Loucy (cell line): ENCODE measurements around the gene ABCG1.

Experiments used
- H2AFZ ChIP-seq: fragments of 200-600 bp; sonication (generic); 2 replicates; pipeline ENCODE4 v1.6.0; 2016; ENCODE audit warnings: antibody characterized with exemption, mild to moderate bottlenecking, low read length, moderate library complexity
- H3F3A ChIP-seq: fragments of 200-600 bp; 2 replicates; pipeline ENCODE4 v1.6.0; 2016; ENCODE audit warnings: antibody characterized with exemption, low read depth, mild to moderate bottlenecking
- H3K27me3 ChIP-seq: fragments of 200-600 bp; sonication (generic); 2 replicates; pipeline ENCODE4 v1.6.1; 2014; ENCODE audit warnings: low read length, mild to moderate bottlenecking; ENCODE audit not compliant: insufficient read depth, poor library complexity, severe bottlenecking
- H3K36me3 ChIP-seq: fragments of 200-600 bp; sonication (generic); 2 replicates; pipeline ENCODE4 v1.6.1; 2016; ENCODE audit warnings: low read length; ENCODE audit not compliant: insufficient read depth
- H3K4me1 ChIP-seq: fragments of 200-600 bp; sonication (generic); 2 replicates; pipeline ENCODE4 v1.5.1; 2014; ENCODE audit warnings: low read length, mild to moderate bottlenecking; ENCODE audit not compliant: insufficient read depth, poor library complexity, severe bottlenecking
- H3K4me2 ChIP-seq: fragments of 200-600 bp; sonication (generic); 2 replicates; pipeline ENCODE4 v1.6.0; 2014; ENCODE audit warnings: antibody characterized with exemption, low read length, low read depth, mild to moderate bottlenecking; ENCODE audit not compliant: poor library complexity, severe bottlenecking
- H3K4me3 ChIP-seq: fragments of 200-600 bp; sonication (generic); 2 replicates; pipeline ENCODE4 v1.5.1; 2014; ENCODE audit warnings: low read length, mild to moderate bottlenecking, mixed read lengths; ENCODE audit not compliant: poor library complexity, severe bottlenecking
- H3K79me2 ChIP-seq: fragments of 200-600 bp; sonication (generic); 2 replicates; pipeline ENCODE4 v1.6.1; 2014; ENCODE audit warnings: low read length; ENCODE audit not compliant: insufficient read depth
- H3K9ac ChIP-seq: fragments of 200-600 bp; sonication (generic); 2 replicates; pipeline ENCODE4 v1.6.0; 2014; ENCODE audit warnings: mild to moderate bottlenecking, low read depth, low read length, moderate library complexity; ENCODE audit not compliant: poor library complexity, severe bottlenecking
- H3K9me2 ChIP-seq: fragments of 200-600 bp; sonication (generic); replicated peaks from 2 replicates; pipeline ENCODE4 v1.6.1; 2016; ENCODE audit warnings: low read depth, low read length, mixed read lengths
- H3K9me3 ChIP-seq: fragments of 200-600 bp; sonication (generic); 2 replicates; pipeline ENCODE4 v1.6.1; 2014; ENCODE audit warnings: mild to moderate bottlenecking, antibody characterized with exemption, low read length, low read depth; ENCODE audit not compliant: insufficient read depth
- H4K20me1 ChIP-seq: fragments of 200-600 bp; sonication (generic); 2 replicates; pipeline ENCODE4 v1.6.0; 2014; ENCODE audit warnings: antibody characterized with exemption, low read length, mild to moderate bottlenecking; ENCODE audit not compliant: insufficient read depth, poor library complexity, severe bottlenecking
- EZH2phosphoT487 ChIP-seq: fragments of 200-600 bp; IDR thresholded peaks from 2 replicates; pipeline ENCODE4 v1.6.1; 2018; ENCODE audit warnings: antibody characterized with exemption, mild to moderate bottlenecking, moderate library complexity, borderline replicate concordance
- TF ChIP-seq, protein P1 (sequence below): fragments of 200-600 bp; sonication (generic); conservative IDR thresholded peaks from 2 replicates; pipeline ENCODE4 v1.5.1; 2014; ENCODE audit warnings: mild to moderate bottlenecking, antibody characterized with exemption, low read length

The ABCG1 gene

DNA sequence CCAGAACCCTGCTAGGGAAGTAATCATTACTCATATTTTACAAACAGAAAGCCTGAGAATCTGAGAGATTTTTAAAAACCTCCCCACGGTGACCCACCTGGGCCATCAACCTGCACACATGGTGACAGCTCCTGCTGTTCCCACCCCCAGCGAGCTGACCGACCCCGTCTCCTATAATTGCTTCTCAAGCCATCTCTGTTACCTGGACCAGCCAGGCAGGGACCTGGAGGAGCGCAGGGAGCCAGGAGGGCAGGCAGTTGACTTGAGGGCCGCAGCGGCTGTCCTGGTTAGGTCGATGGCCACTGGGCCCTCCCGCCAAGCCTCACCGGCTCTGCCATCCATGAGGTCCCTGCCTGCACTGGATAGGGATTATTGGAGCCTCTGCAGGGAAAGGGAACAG lies 124.2 kb downstream of the ABCG1 start:
- H3K9me2 ChIP-seq: no peaks in the 10 kb centered on the region
- H3K4me3 ChIP-seq: no peak overlapping the region
- H3K4me1 ChIP-seq: peaks cover 9% of the 10 kb centered on the region
- no peak overlapping the region for H2AFZ ChIP-seq
- no peaks in the 10 kb centered on the region for H3K9me3 ChIP-seq
- TF ChIP-seq EZH2phosphoT487: no peak
- TF ChIP-seq, protein P1, sequence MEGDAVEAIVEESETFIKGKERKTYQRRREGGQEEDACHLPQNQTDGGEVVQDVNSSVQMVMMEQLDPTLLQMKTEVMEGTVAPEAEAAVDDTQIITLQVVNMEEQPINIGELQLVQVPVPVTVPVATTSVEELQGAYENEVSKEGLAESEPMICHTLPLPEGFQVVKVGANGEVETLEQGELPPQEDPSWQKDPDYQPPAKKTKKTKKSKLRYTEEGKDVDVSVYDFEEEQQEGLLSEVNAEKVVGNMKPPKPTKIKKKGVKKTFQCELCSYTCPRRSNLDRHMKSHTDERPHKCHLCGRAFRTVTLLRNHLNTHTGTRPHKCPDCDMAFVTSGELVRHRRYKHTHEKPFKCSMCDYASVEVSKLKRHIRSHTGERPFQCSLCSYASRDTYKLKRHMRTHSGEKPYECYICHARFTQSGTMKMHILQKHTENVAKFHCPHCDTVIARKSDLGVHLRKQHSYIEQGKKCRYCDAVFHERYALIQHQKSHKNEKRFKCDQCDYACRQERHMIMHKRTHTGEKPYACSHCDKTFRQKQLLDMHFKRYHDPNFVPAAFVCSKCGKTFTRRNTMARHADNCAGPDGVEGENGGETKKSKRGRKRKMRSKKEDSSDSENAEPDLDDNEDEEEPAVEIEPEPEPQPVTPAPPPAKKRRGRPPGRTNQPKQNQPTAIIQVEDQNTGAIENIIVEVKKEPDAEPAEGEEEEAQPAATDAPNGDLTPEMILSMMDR: no peak
- no peak overlapping the region for H3K4me2 ChIP-seq
- H3F3A ChIP-seq: no peaks in the 10 kb centered on the region
- H3K27me3 ChIP-seq: no peaks in the 10 kb centered on the region
- H4K20me1 ChIP-seq: no peaks in the 10 kb centered on the region
- H3K36me3 ChIP-seq: no peaks in the 10 kb centered on the region
- no peaks in the 10 kb centered on the region for H3K79me2 ChIP-seq
- H3K9ac ChIP-seq: no peak overlapping the region

GRCh38 chr21:42343556-42343955 lies 124.6 kb downstream of the ABCG1 start:
- Histone ChIP-seq H3K36me3 (no peaks in the 10 kb centered on the region), H2AFZ (no peak overlapping the region), H3K9ac (no peak overlapping the region), H3K9me2 (no peaks in the 10 kb centered on the region), H4K20me1 (no peaks in the 10 kb centered on the region), H3K4me3 (no peak overlapping the region), H3K79me2 (no peaks in the 10 kb centered on the region), H3F3A (no peaks in the 10 kb centered on the region), H3K27me3 (no peaks in the 10 kb centered on the region), H3K9me3 (no peaks in the 10 kb centered on the region), H3K4me1 (peaks cover 7% of the 10 kb centered on the region), H3K4me2 (no peak overlapping the region)
- TF ChIP-seq, protein P1: no peak

DNA sequence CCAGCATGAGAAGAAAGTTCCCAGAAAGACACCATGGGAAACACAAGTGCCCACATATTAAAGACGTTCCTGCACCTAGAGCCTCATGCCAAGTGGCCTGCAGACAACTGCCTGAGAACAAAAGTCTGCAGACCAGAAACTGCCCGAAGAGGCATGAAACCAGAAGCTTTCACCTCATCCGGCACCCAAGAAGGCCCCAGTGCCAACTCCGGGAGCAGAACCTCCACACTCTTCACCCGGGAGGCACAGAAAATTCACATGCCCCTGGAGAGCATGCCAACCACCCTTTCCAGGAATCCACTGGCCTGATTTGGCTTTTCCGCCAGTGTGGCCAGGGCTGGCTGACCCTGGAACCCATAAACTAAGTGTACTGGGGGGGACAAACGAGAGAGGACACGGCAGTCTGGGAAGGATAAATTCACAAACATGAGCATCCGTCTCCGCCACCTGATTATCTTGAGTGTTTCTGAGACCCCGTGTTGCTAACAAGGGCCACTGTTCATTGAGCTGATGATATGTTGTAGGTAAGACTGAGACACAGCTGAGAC lies 125.1 kb downstream of the ABCG1 start:
- no peaks in the 10 kb centered on the region for H3K27me3 ChIP-seq
- H3K4me2 ChIP-seq: no peak overlapping the region
- H3F3A ChIP-seq: no peaks in the 10 kb centered on the region
- H2AFZ ChIP-seq: no peak overlapping the region
- H3K4me1 ChIP-seq: peaks cover 7% of the 10 kb centered on the region
- H3K9me3 ChIP-seq: no peaks in the 10 kb centered on the region
- no peaks in the 10 kb centered on the region for H3K36me3 ChIP-seq
- H3K9ac ChIP-seq: no peak overlapping the region
- no peak overlapping the region for H3K4me3 ChIP-seq
- H3K9me2 ChIP-seq: no peaks in the 10 kb centered on the region
- TF ChIP-seq, protein P1: no peak
- TF ChIP-seq EZH2phosphoT487: no peak
- no peaks in the 10 kb centered on the region for H4K20me1 ChIP-seq
- H3K79me2 ChIP-seq: no peaks in the 10 kb centered on the region
